HCT116 (cell line): Measurements from ENCODE around the gene MRPL34. TPM values are rescaled to one million over a fixed set of nuclear protein-coding genes. Genes with fewer than 3 reads are reported as not detected.

Experiments used
- ATAC-seq: fragments of 200-7000 bp; cut with Tn5 transposase; 2 replicates; pipeline ENCODE4 v1.9.1; 2020; ENCODE audit warnings: mild to moderate bottlenecking, moderate library complexity
- BruUV-seq: library from RNA; stranded (reverse); fragments of 400-500 nt; replicated peaks from 2 replicates; lab custom pipeline; 2021; lab: Mats Ljungman, UMichigan
- CTCF ChIA-PET: fragments of 300-600 bp; sonication (Branson Sonifier 250); formaldehyde crosslinking; loops from one replicate; lab custom pipeline; 2021; ENCODE audit warnings: antibody characterized with exemption; lab: Charles Lee
- POLR2A ChIA-PET: fragments of 300-600, 350-600 bp; sonication (Branson Sonifier 250); formaldehyde crosslinking; loops from one replicate; lab custom pipeline; 2021; ENCODE audit warnings: antibody characterized with exemption; lab: Charles Lee
- RAD21 ChIA-PET, 2 experiments: fragments of 300-600 bp; sonication (Branson Sonifier 250); formaldehyde crosslinking; loops; one replicate each; lab custom pipeline; 2023; ENCODE audit warnings: low total read pairs in 2 of 2; ENCODE audit not compliant: uncharacterized antibody in 2 of 2, unreplicated experiment in 2 of 2, low non-redundant PET in 1 of 2; lab: Charles Lee
- DNase-seq: peaks from one replicate; pipeline ENCODE4 v3.0.0-alpha.2; 2010; ENCODE audit warnings: low read depth, low spot score
- H2AFZ ChIP-seq: fragments of 200-600 bp; shearing (Covaris generic), sonication (generic); 2 replicates; pipeline ENCODE4 v1.6.1; 2017; ENCODE audit warnings: low read depth, mixed run types, mixed read lengths, antibody characterized with exemption, low read length; ENCODE audit not compliant: poor library complexity, severe bottlenecking
- H3K27ac ChIP-seq: 2 replicates; pipeline ENCODE4 v1.5.1; 2012; ENCODE audit warnings: low read depth, low read length
- H3K27me3 ChIP-seq: fragments of 200-600 bp; sonication (generic); 2 replicates; pipeline ENCODE4 v1.6.1; 2016; ENCODE audit warnings: mixed run types, low read length, mixed read lengths; ENCODE audit not compliant: insufficient read depth
- H3K36me3 ChIP-seq, 2 experiments: fragments of 200-500 bp in 1 of 2; fragments of 200-600 bp in 1 of 2; sonication (Bioruptor generic) in 1 of 2; sonication (generic) in 1 of 2; 2 replicates each; pipeline versions ENCODE4 v1.5.1 to v1.6.1; 2014 to 2016; ENCODE audit warnings: low read length in 2 of 2, inconsistent platforms in 1 of 2, mixed read lengths in 1 of 2, mixed run types in 1 of 2; ENCODE audit not compliant: insufficient read depth in 2 of 2, control insufficient read depth in 1 of 2
- H3K4me1 ChIP-seq, 2 experiments: fragments of 200-600 bp in 1 of 2; sonication (generic) in 1 of 2; 2 replicates each; pipeline versions ENCODE4 v1.5.1 to v1.6.1; 2012 to 2017; ENCODE audit warnings: low read length in 2 of 2, inconsistent platforms in 1 of 2, mild to moderate bottlenecking in 1 of 2, mixed read lengths in 1 of 2, mixed run types in 1 of 2, moderate library complexity in 1 of 2; ENCODE audit not compliant: insufficient read depth in 2 of 2, control insufficient read depth in 1 of 2
- H3K4me2 ChIP-seq: fragments of 200-600 bp; sonication (generic); 2 replicates; pipeline ENCODE4 v1.6.1; 2017; ENCODE audit warnings: mixed run types, low read length, mixed read lengths
- H3K4me3 ChIP-seq, 2 experiments: fragments of 200-600 bp in 1 of 2; sonication (generic) in 1 of 2; replicated peaks in 1 of 2; 2 replicates each; pipeline ENCODE4 v1.5.1; 2011 to 2016; ENCODE audit warnings: low read length in 2 of 2, control low read depth in 1 of 2, low read depth in 1 of 2, mild to moderate bottlenecking in 1 of 2, mixed read lengths in 1 of 2, mixed run types in 1 of 2
- H3K79me2 ChIP-seq: fragments of 200-600 bp; sonication (generic); 2 replicates; pipeline ENCODE4 v1.6.1; 2017; ENCODE audit warnings: mild to moderate bottlenecking, mixed run types, low read length, moderate library complexity, mixed read lengths; ENCODE audit not compliant: insufficient read depth
- H3K9ac ChIP-seq: fragments of 200-600 bp; sonication (generic); 2 replicates; pipeline ENCODE4 v1.6.1; 2016; ENCODE audit warnings: low read length, mixed read lengths
- H3K9me2 ChIP-seq: fragments of 200-600 bp; sonication (generic), shearing (Covaris generic); 2 replicates; pipeline ENCODE4 v1.6.1; 2017; ENCODE audit warnings: mixed run types, mild to moderate bottlenecking, moderate library complexity; ENCODE audit not compliant: insufficient read depth
- H3K9me3 ChIP-seq, 2 experiments: fragments of 200-500 bp in 1 of 2; fragments of 200-600 bp in 1 of 2; sonication (Bioruptor generic) in 1 of 2; sonication (generic) in 1 of 2; 2 replicates each; pipeline ENCODE4 v1.6.1; 2014 to 2017; ENCODE audit warnings: low read length in 2 of 2, mixed read lengths in 2 of 2, inconsistent platforms in 1 of 2, low read depth in 1 of 2, mild to moderate bottlenecking in 1 of 2, mixed run types in 1 of 2, moderate library complexity in 1 of 2; ENCODE audit not compliant: control insufficient read depth in 1 of 2, insufficient read depth in 1 of 2
- H4K20me1 ChIP-seq: fragments of 200-600 bp; sonication (generic), shearing (Covaris generic); 2 replicates; pipeline ENCODE4 v1.6.1; 2017; ENCODE audit warnings: mixed run types, mild to moderate bottlenecking, moderate library complexity; ENCODE audit not compliant: insufficient read depth
- EZH2 ChIP-seq: fragments of 200-600 bp; sonication (generic); IDR thresholded peaks from 2 replicates; pipeline ENCODE4 v1.6.1; 2017; ENCODE audit warnings: antibody characterized with exemption, mixed run types
- JUND ChIP-seq: IDR thresholded peaks from 2 replicates; pipeline ENCODE4 v1.6.1; 2012
- RAD21 ChIP-seq: IDR thresholded peaks from 2 replicates; pipeline ENCODE4 v1.6.1; 2012; ENCODE audit warnings: low read depth, mild to moderate bottlenecking
- SRF ChIP-seq: IDR thresholded peaks from 2 replicates; pipeline ENCODE4 v1.6.1; 2012; ENCODE audit warnings: low read depth
- ZFX ChIP-seq: fragments of 450-650 bp; IDR thresholded peaks from 2 replicates; pipeline ENCODE4 v1.6.1; 2017
- ZNF274 ChIP-seq: fragments of 200-500 bp; sonication (Bioruptor generic); IDR thresholded peaks from 2 replicates; pipeline ENCODE4 v1.6.1; 2014; ENCODE audit warnings: mild to moderate bottlenecking, low read depth, low read length, inconsistent platforms
- intact Hi-C: fragments of 100-400 bp; cut with micrococcal nuclease; formaldehyde crosslinking; loops from 2 replicates; pipeline ENCODE4 v1.10.0; 2022
- total RNA-seq: library from RNA; stranded (reverse); gene quantifications from one replicate; pipeline ENCODE4 v1.2.1, GENCODE V29; 2021; ENCODE audit not compliant: unreplicated experiment
- TF ChIP-seq, protein P1 (sequence below), 3 experiments: fragments of 200-600 bp in 1 of 3; sonication (generic) in 1 of 3; IDR thresholded peaks in 2 of 3; conservative IDR thresholded peaks in 1 of 3; 2 replicates each; pipeline ENCODE4 v1.5.1; 2012 to 2017; ENCODE audit warnings: low read depth in 2 of 3, low read length in 2 of 3, antibody characterized with exemption in 1 of 3, borderline replicate concordance in 1 of 3, control low read depth in 1 of 3, mild to moderate bottlenecking in 1 of 3, mixed read lengths in 1 of 3, mixed run types in 1 of 3, moderate library complexity in 1 of 3; ENCODE audit not compliant: insufficient read depth in 1 of 3
- TF ChIP-seq, protein P2 (sequence below): IDR thresholded peaks from 2 replicates; pipeline ENCODE4 v1.6.1; 2011; ENCODE audit warnings: mild to moderate bottlenecking, low read length, moderate library complexity; ENCODE audit not compliant: insufficient replicate concordance; ENCODE audit errors: extremely low read depth

Gene MRPL34
- total RNA-seq, 1 experiment from 2014 or later, result 114 TPM

DNA sequence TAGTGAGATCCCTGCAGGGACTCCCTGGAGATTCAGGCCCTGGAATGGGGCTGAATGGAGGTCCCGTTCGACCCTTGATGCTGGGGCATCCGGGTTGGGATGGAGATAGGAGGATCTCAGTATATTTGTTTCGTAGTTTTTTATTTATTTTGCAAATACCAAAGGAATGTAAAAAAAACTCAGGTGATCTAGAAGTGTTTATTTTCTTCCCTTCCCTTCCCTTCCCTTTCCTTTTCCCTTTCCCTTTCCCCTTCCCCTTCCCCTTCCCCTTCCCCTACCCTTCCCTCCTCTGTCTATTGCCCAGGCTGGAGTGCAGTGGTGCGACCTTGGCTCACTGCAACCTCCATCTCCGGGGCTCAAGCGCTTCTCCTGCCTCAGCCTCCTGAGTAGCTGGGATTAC lies 36.2 kb downstream of the MRPL34 start:
- DNase-seq (no peak), ATAC-seq (no peak)
- Histone ChIP-seq H3K27me3 (no peaks in the 10 kb centered on the region), H4K20me1 (no peaks in the 10 kb centered on the region), H3K4me2 (no peak overlapping the region), H3K9me2 (no peaks in the 10 kb centered on the region), H2AFZ (no peak overlapping the region), H3K9me3 (no peaks in the 10 kb centered on the region), H3K27ac (peak overlapping the region; percentile 54; the same call in 1 of the 2 replicates), H3K4me3 (no peak overlapping the region), H3K9ac (no peak overlapping the region), H3K36me3 (peaks cover 3 to 9% of the 10 kb centered on the region in 2 experiments; a peak in 1 of 4 replicates), H3K79me2 (peaks cover 16% of the 10 kb centered on the region), H3K4me1 (peaks cover 32 to 50% of the 10 kb centered on the region in 2 experiments)
- BruUV-seq, result no TSS peak
- intact Hi-C loops, result no loop called here
- no peak for TF ChIP-seq JUND
- ChIA-PET POLR2A (no interaction called here), CTCF (no interaction called here), RAD21 (no interaction called here)

DNA sequence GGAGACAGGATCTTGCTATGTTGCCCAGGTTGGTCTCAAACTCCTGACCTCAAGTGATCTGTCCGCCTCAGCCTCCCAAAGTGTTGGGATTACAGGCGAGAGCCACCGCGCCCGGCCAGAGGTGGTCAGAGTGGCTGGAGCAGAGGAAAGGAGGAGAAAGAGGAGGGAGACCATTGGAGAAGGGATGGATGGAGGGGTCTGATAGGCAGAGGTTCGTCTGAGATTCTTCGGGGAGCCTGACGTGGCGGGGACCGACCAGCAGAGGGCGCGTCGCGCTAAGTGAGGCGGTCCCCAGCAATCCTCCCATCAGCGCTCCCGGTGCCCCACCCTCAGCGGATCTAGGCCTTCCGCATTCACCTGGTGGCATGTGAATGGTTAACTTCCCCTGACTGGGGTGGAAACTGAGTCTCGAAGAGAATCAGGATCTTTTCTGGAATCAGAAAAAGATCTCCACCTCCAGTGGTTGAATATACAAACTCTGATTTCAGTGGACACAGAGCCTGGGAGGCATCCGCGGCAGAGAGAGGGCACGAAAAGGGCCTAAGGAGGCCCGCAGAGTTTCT lies 40.5 kb downstream of the MRPL34 start:
- intact Hi-C loops, result loop anchor here (1.0 to 2.0 kb wide), 2 partner anchors 40 to 121 kb away; no protein-coding TSS in a partner anchor
- ATAC-seq (peak; percentile 94), DNase-seq (peak; percentile 60)
- H3K27me3 ChIP-seq, result no peaks in the 10 kb centered on the region
- no TSS peak for BruUV-seq
- H3K4me2 ChIP-seq, result peak overlapping the region; percentile 52
- H2AFZ ChIP-seq, result no peak overlapping the region
- H3K9ac ChIP-seq, result no peak overlapping the region
- H3K9me3 ChIP-seq, result no peaks in the 10 kb centered on the region
- H3K36me3 ChIP-seq, result peaks cover 3 to 4% of the 10 kb centered on the region in 2 experiments; a peak in 1 of 4 replicates
- H3K4me3 ChIP-seq, result no peak overlapping the region
- peak overlapping the region; percentile 28; the same call in 1 of the 2 replicates for H3K27ac ChIP-seq
- TF ChIP-seq SRF, result no peak
- TF ChIP-seq, protein P1, sequence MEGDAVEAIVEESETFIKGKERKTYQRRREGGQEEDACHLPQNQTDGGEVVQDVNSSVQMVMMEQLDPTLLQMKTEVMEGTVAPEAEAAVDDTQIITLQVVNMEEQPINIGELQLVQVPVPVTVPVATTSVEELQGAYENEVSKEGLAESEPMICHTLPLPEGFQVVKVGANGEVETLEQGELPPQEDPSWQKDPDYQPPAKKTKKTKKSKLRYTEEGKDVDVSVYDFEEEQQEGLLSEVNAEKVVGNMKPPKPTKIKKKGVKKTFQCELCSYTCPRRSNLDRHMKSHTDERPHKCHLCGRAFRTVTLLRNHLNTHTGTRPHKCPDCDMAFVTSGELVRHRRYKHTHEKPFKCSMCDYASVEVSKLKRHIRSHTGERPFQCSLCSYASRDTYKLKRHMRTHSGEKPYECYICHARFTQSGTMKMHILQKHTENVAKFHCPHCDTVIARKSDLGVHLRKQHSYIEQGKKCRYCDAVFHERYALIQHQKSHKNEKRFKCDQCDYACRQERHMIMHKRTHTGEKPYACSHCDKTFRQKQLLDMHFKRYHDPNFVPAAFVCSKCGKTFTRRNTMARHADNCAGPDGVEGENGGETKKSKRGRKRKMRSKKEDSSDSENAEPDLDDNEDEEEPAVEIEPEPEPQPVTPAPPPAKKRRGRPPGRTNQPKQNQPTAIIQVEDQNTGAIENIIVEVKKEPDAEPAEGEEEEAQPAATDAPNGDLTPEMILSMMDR (IDR thresholded peaks at IDR 0.05 in 2 of 3, conservative IDR thresholded peaks at IDR 0.05 in 1 of 3; ENCODE audit: borderline replicate concordance in 1 of 3, insufficient read depth in 1 of 3, low read depth in 2 of 3, low read length in 2 of 3), result peak in 2 of 3 experiments; percentile 83 to 91
- peak; percentile 86 for TF ChIP-seq RAD21
- TF ChIP-seq EZH2, result no peak
- peak; percentile 39; the same call in 1 of the 2 replicates for TF ChIP-seq ZFX
- TF ChIP-seq, protein P2, sequence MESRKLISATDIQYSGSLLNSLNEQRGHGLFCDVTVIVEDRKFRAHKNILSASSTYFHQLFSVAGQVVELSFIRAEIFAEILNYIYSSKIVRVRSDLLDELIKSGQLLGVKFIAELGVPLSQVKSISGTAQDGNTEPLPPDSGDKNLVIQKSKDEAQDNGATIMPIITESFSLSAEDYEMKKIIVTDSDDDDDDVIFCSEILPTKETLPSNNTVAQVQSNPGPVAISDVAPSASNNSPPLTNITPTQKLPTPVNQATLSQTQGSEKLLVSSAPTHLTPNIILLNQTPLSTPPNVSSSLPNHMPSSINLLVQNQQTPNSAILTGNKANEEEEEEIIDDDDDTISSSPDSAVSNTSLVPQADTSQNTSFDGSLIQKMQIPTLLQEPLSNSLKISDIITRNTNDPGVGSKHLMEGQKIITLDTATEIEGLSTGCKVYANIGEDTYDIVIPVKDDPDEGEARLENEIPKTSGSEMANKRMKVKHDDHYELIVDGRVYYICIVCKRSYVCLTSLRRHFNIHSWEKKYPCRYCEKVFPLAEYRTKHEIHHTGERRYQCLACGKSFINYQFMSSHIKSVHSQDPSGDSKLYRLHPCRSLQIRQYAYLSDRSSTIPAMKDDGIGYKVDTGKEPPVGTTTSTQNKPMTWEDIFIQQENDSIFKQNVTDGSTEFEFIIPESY, result no peak
- TF ChIP-seq JUND, result no peak
- no peak for TF ChIP-seq ZNF274
- ChIA-PET POLR2A (interaction anchor here (2.8 kb wide), 1 partner anchor 11 kb away, joined by 12 read pairs; the partner anchor contains the start of gene ANO8), RAD21 (no interaction called here), CTCF (interaction anchor here (0.9 to 1.8 kb wide), 5 partner anchors 11 to 40 kb away, joined by 4 to 6 read pairs (median 4); no protein-coding TSS in a partner anchor)
- H3K4me1 ChIP-seq, result peaks cover 18 to 31% of the 10 kb centered on the region in 2 experiments; a peak in 3 of 4 replicates
- no peaks in the 10 kb centered on the region for H3K79me2 ChIP-seq
- no peaks in the 10 kb centered on the region for H3K9me2 ChIP-seq
- no peaks in the 10 kb centered on the region for H4K20me1 ChIP-seq
